GM12878 (cell line): Measurements from ENCODE around the gene LAMB4. TPM values are rescaled to one million over a fixed set of nuclear protein-coding genes. Genes with fewer than 3 reads are reported as not detected.

ENCODE experiments used
- ATAC-seq: fragments of 200-7000 bp; cut with Tn5 transposase; 3 replicates; pipeline ENCODE4 v1.9.1; 2020; ENCODE audit warnings: mild to moderate bottlenecking, moderate library complexity
- BruUV-seq: library from RNA; stranded (reverse); fragments of 400-500 nt; replicated peaks from 2 replicates; lab custom pipeline; 2021; lab: Mats Ljungman, UMichigan
- CTCF ChIA-PET: fragments of 300-600 bp; sonication (Branson Sonifier 250); formaldehyde crosslinking; extraction: SDS; loops from one replicate; lab custom pipeline; 2021; ENCODE audit warnings: inconsistent platforms; lab: Yijun Ruan, JAX
- POLR2A ChIA-PET: fragments of 350-600 bp; formaldehyde crosslinking; extraction: SDS; loops from one replicate; lab custom pipeline; 2021; ENCODE audit warnings: inconsistent platforms; lab: Charles Lee
- RAD21 ChIA-PET: fragments of 300-600 bp; sonication (Branson Sonifier 250); formaldehyde crosslinking; loops from one replicate; lab custom pipeline; 2023; ENCODE audit warnings: antibody characterized with exemption; ENCODE audit not compliant: unreplicated experiment; lab: Charles Lee
- SMC1A ChIA-PET: fragments of 300-600 bp; sonication (Branson Sonifier 250); formaldehyde crosslinking; loops from one replicate; lab custom pipeline; 2023; ENCODE audit not compliant: unreplicated experiment, uncharacterized antibody; lab: Charles Lee
- DNase-seq: peaks from one replicate; pipeline ENCODE4 v3.0.0-alpha.2; 2011; ENCODE audit warnings: low read depth, low spot score
- FAIRE-seq: peaks from 3 replicates; lab custom pipeline; 2011; peaks lifted over from hg19 to GRCh38; lab: Jason Lieb, UNC
- H2AFZ ChIP-seq: 2 replicates; pipeline ENCODE4 v1.6.0; 2011; ENCODE audit warnings: low read depth, low read length, control low read depth; ENCODE audit not compliant: control insufficient read depth
- H3K27ac ChIP-seq: 2 replicates; pipeline ENCODE4 v1.5.1; 2011; ENCODE audit warnings: control low read depth; ENCODE audit not compliant: control insufficient read depth, insufficient read depth
- H3K27me3 ChIP-seq, 2 experiments: replicated peaks in 1 of 2; 2 replicates each; pipeline versions ENCODE4 v1.6.0 to v1.6.1; 2011; ENCODE audit warnings: low read length in 1 of 2; ENCODE audit not compliant: control insufficient read depth in 2 of 2, insufficient read depth in 2 of 2
- H3K36me3 ChIP-seq, 2 experiments: 2 replicates each; pipeline ENCODE4 v1.5.1; 2011; ENCODE audit warnings: low read length in 1 of 2; ENCODE audit not compliant: control insufficient read depth in 2 of 2, insufficient read depth in 2 of 2
- H3K4me1 ChIP-seq: 2 replicates; pipeline ENCODE4 v1.6.1; 2011; ENCODE audit warnings: mild to moderate bottlenecking, low read length, moderate library complexity, mixed read lengths; ENCODE audit not compliant: control insufficient read depth, insufficient read depth
- H3K4me2 ChIP-seq: 2 replicates; pipeline ENCODE4 v1.6.0; 2011; ENCODE audit warnings: control low read depth; ENCODE audit not compliant: control insufficient read depth, insufficient read depth
- H3K4me3 ChIP-seq: fragments of 200-600 bp; sonication (generic); 2 replicates; pipeline ENCODE4 v1.5.1; 2016
- H3K79me2 ChIP-seq: 2 replicates; pipeline ENCODE4 v1.6.0; 2011; ENCODE audit warnings: low read length; ENCODE audit not compliant: control insufficient read depth, insufficient read depth
- H3K9ac ChIP-seq: 2 replicates; pipeline ENCODE4 v1.8.0; 2011; ENCODE audit warnings: low read length, control low read depth, mixed read lengths; ENCODE audit not compliant: control insufficient read depth, insufficient read depth
- H3K9me3 ChIP-seq: replicated peaks from 3 replicates; pipeline ENCODE4 v1.5.1; 2011; ENCODE audit warnings: mild to moderate bottlenecking, low read length; ENCODE audit not compliant: control insufficient read depth, insufficient read depth
- H4K20me1 ChIP-seq: 2 replicates; pipeline ENCODE4 v1.6.0; 2011; ENCODE audit not compliant: control insufficient read depth, insufficient read depth
- BACH1 ChIP-seq: fragments of 450-650 bp; IDR thresholded peaks from 2 replicates; pipeline ENCODE4 v1.6.1; 2017; ENCODE audit warnings: mild to moderate bottlenecking, borderline replicate concordance
- FOXK2 ChIP-seq: fragments of 450-650 bp; IDR thresholded peaks from 2 replicates; pipeline ENCODE4 v1.6.1; 2017; ENCODE audit warnings: mild to moderate bottlenecking, moderate library complexity
- GATAD2B ChIP-seq: fragments of 450-650 bp; conservative IDR thresholded peaks from 2 replicates; pipeline ENCODE4 v1.6.1; 2017; ENCODE audit warnings: low read depth, mild to moderate bottlenecking, moderate library complexity
- NR2F1 ChIP-seq: fragments of 450-650 bp; conservative IDR thresholded peaks from 2 replicates; pipeline ENCODE4 v1.6.1; 2017; ENCODE audit warnings: mild to moderate bottlenecking
- YY1 ChIP-seq: IDR thresholded peaks from 2 replicates; pipeline ENCODE4 v1.6.1; 2011; ENCODE audit warnings: low read depth, mild to moderate bottlenecking, low read length
- ZSCAN29 ChIP-seq: fragments of 450-650 bp; IDR thresholded peaks from 2 replicates; pipeline ENCODE4 v1.6.1; 2017; ENCODE audit warnings: mild to moderate bottlenecking, moderate library complexity
- WGBS: methylation state at CpG from one replicate; pipeline ENCODE4 v1.1.6; 2016; ENCODE audit warnings: low lambda C conversion rate; ENCODE audit not compliant: insufficient replicate concordance, insufficient coverage; ENCODE audit errors: missing lambda C conversion rate; 5-methylcytosine and 5-hydroxymethylcytosine counted together
- in situ Hi-C: fragments of 300-500 bp; cut with MboI; formaldehyde crosslinking; loops from 9 replicates; pipeline ENCODE4 v1.14.3; 2018; ENCODE audit warnings: mixed read lengths
- intact Hi-C: fragments of 100-400 bp; cut with micrococcal nuclease; formaldehyde crosslinking; loops from one replicate; pipeline ENCODE4 v1.14.2; 2022; ENCODE audit not compliant: unreplicated experiment
- polyA plus RNA-seq, 11 experiments: library from polyadenylated mRNA; depleted of rRNA in 4 of 11; unstranded in 6 of 11; stranded (reverse) in 5 of 11; fragments of >200 nt; fragmentation: Nextera tagmentation in 4 of 11; fragmentation: Illumina TruSeq in 1 of 11; extraction: Ambion mirVana in 4 of 11; extraction: Trizol in 1 of 11; gene quantifications; 1 replicate in 1 of 11; 2 replicates in 10 of 11; pipeline versions ENCODE4 v1.2.1 to v1.2.3, GENCODE V29; 2011 to 2016; ENCODE audit warnings: inconsistent platforms in 2 of 11, missing spikeins in 2 of 11, low read depth in 1 of 11
- total RNA-seq, 4 experiments: library from RNA; depleted of rRNA in 3 of 4; stranded (reverse); fragments of >200 nt in 3 of 4; fragmentation: Illumina TruSeq in 1 of 4; extraction: Trizol in 1 of 4; gene quantifications; 2 replicates each; pipeline versions ENCODE4 v1.2.1 to v1.2.3, GENCODE V29; 2013 to 2021
- TF ChIP-seq, protein P1 (sequence below): fragments of 450-650 bp; IDR thresholded peaks from 2 replicates; pipeline ENCODE4 v1.6.1; 2017; ENCODE audit warnings: mild to moderate bottlenecking, moderate library complexity
- TF ChIP-seq, protein P2 (sequence below): fragments of 450-650 bp; IDR thresholded peaks from 2 replicates; pipeline ENCODE4 v1.6.1; 2017; ENCODE audit warnings: mild to moderate bottlenecking, low read depth, inconsistent platforms; ENCODE audit not compliant: poor library complexity, severe bottlenecking

The LAMB4 gene
- total and polyA plus RNA-seq, 10 of the 15 experiments (the other 5 are each of a cell fraction or from before 2014, with no cell fraction given): 0.04 to 0.06 TPM; not detected in 8

DNA sequence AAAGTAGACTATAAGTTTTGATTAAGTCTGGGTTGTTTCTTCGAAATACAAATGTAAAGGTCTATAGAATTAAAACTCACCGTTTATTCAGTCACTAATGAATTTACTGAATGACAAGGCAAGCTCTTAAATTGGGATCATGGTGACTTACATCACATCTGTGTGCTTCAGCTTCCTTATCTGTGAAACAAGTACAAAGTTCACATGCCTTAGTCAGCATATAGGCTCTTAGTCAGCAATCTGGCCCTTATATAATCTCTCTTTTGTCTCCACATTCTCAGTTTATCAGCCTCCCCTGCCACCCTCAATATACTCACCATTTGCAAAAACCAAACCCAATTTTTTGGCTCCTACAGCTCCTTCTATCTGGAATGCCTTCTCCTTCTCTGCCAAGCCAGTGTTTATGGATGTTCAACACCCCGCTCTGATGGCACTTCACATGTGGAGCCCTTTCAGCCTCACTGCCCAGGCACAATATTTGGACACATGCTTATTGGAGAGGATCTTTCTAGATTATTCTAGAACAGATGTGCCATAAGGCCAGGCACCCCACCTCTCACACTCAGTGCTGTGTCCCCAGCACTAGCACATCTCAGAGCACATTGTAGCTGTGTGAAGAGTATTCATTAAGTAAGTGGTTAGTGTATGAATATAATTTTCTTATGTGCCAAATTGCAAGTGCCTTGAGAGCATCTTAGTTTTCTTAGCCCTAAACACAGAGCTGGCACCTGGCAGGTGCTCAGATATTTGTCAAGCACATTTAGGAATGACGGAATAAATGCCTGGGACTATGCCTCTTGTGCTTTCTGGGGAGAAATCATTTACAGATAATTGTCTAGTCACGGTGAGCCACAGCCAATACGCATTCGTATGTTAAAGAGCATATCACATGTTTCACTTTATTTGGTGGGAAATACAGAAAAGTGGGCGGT, 117.4 kb downstream of the LAMB4 start:
- RAD21 ChIA-PET: no interaction called here
- POLR2A ChIA-PET: no interaction called here
- intact Hi-C loops (no loop called here), in situ Hi-C loops (no loop called here)
- H3K9ac ChIP-seq: no peak overlapping the region
- H4K20me1 ChIP-seq: no peaks in the 10 kb centered on the region
- H3K27me3 ChIP-seq: peaks cover 0 to 4% of the 10 kb centered on the region in 2 experiments; a peak in 2 of 4 replicates
- H3K27ac ChIP-seq: no peak overlapping the region
- no peak for FAIRE-seq
- SMC1A ChIA-PET: no interaction called here
- H3K4me2 ChIP-seq: no peak overlapping the region
- H3K79me2 ChIP-seq: no peaks in the 10 kb centered on the region
- H3K9me3 ChIP-seq: no peaks in the 10 kb centered on the region
- DNase-seq: no peak
- ATAC-seq: no peak
- H2AFZ ChIP-seq: no peak overlapping the region
- TF ChIP-seq GATAD2B (no peak), BACH1 (peak; percentile 85; the same call in 1 of the 2 replicates), ZSCAN29 (no peak)
- CTCF ChIA-PET: interaction anchor here (0.6 kb wide), 1 partner anchor 132 kb away, joined by 3 read pairs; no protein-coding TSS in a partner anchor
- H3K4me3 ChIP-seq: no peak overlapping the region
- 36% methylated on average over 8 of the region's 8 CpGs for WGBS
- no peaks in the 10 kb centered on the region for H3K36me3 ChIP-seq
- H3K4me1 ChIP-seq: no peaks in the 10 kb centered on the region
- no TSS peak for BruUV-seq

DNA sequence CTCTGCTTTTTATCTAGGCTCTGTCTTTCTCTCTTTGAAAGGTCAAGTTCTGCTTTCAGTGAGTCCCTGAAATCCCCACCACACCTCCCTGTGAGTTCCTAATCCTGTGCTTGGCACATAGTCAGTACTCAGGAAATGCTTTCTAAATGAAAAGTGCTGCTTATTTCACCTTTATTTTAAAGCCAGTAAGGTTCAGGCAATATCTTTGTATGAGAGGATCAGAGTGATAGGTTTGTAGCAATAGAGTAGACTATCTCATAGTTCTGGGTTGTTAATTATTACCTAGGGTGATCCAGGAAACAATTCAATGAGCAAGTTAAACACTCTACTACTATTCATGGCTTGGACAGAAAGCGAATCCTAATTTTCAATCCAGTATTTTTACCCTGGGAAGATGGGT, 119.8 kb downstream of the LAMB4 start:
- H3K79me2 ChIP-seq: no peaks in the 10 kb centered on the region
- no peaks in the 10 kb centered on the region for H3K4me1 ChIP-seq
- no peak for ATAC-seq
- POLR2A ChIA-PET: no interaction called here
- no TSS peak for BruUV-seq
- peaks cover 0 to 4% of the 10 kb centered on the region in 2 experiments; a peak in 2 of 4 replicates for H3K27me3 ChIP-seq
- H3K9ac ChIP-seq: no peak overlapping the region
- intact Hi-C loops (no loop called here), in situ Hi-C loops (no loop called here)
- H3K9me3 ChIP-seq: no peaks in the 10 kb centered on the region
- H3K4me2 ChIP-seq: no peak overlapping the region
- RAD21 ChIA-PET: no interaction called here
- SMC1A ChIA-PET: interaction anchor here (0.6 kb wide), 1 partner anchor 838 kb away, joined by 3 read pairs; no protein-coding TSS in a partner anchor
- FAIRE-seq: no peak
- CTCF ChIA-PET: no interaction called here
- 59% methylated on average over 1 of the region's 1 CpG for WGBS
- H4K20me1 ChIP-seq: no peaks in the 10 kb centered on the region
- DNase-seq: no peak
- H3K27ac ChIP-seq: no peak overlapping the region
- no peak overlapping the region for H3K4me3 ChIP-seq
- no peaks in the 10 kb centered on the region for H3K36me3 ChIP-seq
- no peak overlapping the region for H2AFZ ChIP-seq
- no peak for TF ChIP-seq NR2F1
- TF ChIP-seq FOXK2: no peak
- TF ChIP-seq YY1: no peak
- TF ChIP-seq, protein P1, sequence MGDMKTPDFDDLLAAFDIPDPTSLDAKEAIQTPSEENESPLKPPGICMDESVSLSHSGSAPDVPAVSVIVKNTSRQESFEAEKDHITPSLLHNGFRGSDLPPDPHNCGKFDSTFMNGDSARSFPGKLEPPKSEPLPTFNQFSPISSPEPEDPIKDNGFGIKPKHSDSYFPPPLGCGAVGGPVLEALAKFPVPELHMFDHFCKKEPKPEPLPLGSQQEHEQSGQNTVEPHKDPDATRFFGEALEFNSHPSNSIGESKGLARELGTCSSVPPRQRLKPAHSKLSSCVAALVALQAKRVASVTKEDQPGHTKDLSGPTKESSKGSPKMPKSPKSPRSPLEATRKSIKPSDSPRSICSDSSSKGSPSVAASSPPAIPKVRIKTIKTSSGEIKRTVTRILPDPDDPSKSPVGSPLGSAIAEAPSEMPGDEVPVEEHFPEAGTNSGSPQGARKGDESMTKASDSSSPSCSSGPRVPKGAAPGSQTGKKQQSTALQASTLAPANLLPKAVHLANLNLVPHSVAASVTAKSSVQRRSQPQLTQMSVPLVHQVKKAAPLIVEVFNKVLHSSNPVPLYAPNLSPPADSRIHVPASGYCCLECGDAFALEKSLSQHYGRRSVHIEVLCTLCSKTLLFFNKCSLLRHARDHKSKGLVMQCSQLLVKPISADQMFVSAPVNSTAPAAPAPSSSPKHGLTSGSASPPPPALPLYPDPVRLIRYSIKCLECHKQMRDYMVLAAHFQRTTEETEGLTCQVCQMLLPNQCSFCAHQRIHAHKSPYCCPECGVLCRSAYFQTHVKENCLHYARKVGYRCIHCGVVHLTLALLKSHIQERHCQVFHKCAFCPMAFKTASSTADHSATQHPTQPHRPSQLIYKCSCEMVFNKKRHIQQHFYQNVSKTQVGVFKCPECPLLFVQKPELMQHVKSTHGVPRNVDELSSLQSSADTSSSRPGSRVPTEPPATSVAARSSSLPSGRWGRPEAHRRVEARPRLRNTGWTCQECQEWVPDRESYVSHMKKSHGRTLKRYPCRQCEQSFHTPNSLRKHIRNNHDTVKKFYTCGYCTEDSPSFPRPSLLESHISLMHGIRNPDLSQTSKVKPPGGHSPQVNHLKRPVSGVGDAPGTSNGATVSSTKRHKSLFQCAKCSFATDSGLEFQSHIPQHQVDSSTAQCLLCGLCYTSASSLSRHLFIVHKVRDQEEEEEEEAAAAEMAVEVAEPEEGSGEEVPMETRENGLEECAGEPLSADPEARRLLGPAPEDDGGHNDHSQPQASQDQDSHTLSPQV: no peak
- TF ChIP-seq, protein P2, sequence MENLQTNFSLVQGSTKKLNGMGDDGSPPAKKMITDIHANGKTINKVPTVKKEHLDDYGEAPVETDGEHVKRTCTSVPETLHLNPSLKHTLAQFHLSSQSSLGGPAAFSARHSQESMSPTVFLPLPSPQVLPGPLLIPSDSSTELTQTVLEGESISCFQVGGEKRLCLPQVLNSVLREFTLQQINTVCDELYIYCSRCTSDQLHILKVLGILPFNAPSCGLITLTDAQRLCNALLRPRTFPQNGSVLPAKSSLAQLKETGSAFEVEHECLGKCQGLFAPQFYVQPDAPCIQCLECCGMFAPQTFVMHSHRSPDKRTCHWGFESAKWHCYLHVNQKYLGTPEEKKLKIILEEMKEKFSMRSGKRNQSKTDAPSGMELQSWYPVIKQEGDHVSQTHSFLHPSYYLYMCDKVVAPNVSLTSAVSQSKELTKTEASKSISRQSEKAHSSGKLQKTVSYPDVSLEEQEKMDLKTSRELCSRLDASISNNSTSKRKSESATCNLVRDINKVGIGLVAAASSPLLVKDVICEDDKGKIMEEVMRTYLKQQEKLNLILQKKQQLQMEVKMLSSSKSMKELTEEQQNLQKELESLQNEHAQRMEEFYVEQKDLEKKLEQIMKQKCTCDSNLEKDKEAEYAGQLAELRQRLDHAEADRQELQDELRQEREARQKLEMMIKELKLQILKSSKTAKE: no peak
